Spleen (tissue), 7 donors: ENCODE data around the gene PCYT1B.

ENCODE experiments used
- POLR2AphosphoS5 ChIP-seq, 3 donors: sonication (generic); formaldehyde crosslinking; IDR thresholded peaks; one replicate each; pipeline ENCODE4 v1.5.1; 2017; ENCODE audit warnings: antibody characterized with exemption in 3 of 3
- TF ChIP-seq, protein P1 (sequence below), 11 experiments: fragments of 200-600 bp in 7 of 11; fragments of 450-650 bp in 4 of 11; sonication (generic) in 4 of 11; IDR thresholded peaks in 8 of 11; conservative IDR thresholded peaks in 3 of 11; 1 replicate in 7 of 11; 2 replicates in 4 of 11; pipeline versions ENCODE4 v1.4.0 to v1.8.0; 2016 to 2021; ENCODE audit warnings: antibody characterized with exemption in 11 of 11, inconsistent platforms in 4 of 11, mild to moderate bottlenecking in 1 of 11
- donor health status: DM: no; HTN: no; CAD: no; lungs with moderate emphysema.
- donor health status: DM: no; HTN: no; CAD: no.
- donor health status: DM: no; HTN: no; CAD: no.

DNA sequence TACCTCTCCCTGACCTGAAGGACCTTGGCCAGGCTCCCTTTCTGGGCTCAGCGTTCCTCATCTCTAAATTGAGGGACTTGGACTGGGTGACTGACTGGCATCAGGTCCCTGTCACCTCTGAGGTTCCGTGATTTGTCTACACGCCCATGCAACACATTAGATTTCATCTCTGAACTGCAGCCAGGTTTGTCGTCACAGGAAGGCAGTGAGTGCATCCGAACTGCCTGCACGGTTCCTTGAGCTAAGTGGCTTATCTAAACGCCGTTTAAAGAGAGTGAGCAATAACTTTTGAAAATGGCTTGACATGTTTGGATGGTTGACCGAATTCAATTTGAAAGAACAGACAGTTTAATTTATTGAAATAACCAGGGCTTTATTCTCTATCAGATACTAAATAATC lies 70.1 kb downstream of the PCYT1B start:
- TF ChIP-seq, protein P1, sequence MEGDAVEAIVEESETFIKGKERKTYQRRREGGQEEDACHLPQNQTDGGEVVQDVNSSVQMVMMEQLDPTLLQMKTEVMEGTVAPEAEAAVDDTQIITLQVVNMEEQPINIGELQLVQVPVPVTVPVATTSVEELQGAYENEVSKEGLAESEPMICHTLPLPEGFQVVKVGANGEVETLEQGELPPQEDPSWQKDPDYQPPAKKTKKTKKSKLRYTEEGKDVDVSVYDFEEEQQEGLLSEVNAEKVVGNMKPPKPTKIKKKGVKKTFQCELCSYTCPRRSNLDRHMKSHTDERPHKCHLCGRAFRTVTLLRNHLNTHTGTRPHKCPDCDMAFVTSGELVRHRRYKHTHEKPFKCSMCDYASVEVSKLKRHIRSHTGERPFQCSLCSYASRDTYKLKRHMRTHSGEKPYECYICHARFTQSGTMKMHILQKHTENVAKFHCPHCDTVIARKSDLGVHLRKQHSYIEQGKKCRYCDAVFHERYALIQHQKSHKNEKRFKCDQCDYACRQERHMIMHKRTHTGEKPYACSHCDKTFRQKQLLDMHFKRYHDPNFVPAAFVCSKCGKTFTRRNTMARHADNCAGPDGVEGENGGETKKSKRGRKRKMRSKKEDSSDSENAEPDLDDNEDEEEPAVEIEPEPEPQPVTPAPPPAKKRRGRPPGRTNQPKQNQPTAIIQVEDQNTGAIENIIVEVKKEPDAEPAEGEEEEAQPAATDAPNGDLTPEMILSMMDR (IDR thresholded peaks at IDR 0.05 in 8 of 11, conservative IDR thresholded peaks at IDR 0.05 in 3 of 11): no peak
- no peak for TF ChIP-seq POLR2AphosphoS5 (IDR thresholded peaks at IDR 0.05)
